Articular chondrocyte of knee joint (primary cell): ENCODE measurements around the gene CCDC107. TPM values are rescaled to one million over a fixed set of nuclear protein-coding genes. Genes with fewer than 3 reads are reported as not detected.

Experiments used
- small RNA-seq: library from RNA; depleted of rRNA; stranded (forward); fragments of <200 nt; gene quantifications from one replicate; pipeline ENCODE3, GENCODE V24; 2012
- total RNA-seq: library from RNA; depleted of rRNA; stranded (reverse); fragments of >200 nt; gene quantifications from 2 replicates; pipeline ENCODE4 v1.2.3, GENCODE V29; 2012

Gene CCDC107, protein sequence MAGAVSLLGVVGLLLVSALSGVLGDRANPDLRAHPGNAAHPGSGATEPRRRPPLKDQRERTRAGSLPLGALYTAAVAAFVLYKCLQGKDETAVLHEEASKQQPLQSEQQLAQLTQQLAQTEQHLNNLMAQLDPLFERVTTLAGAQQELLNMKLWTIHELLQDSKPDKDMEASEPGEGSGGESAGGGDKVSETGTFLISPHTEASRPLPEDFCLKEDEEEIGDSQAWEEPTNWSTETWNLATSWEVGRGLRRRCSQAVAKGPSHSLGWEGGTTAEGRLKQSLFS
- total RNA-seq: 9.9 and 14.6 TPM in 2 replicates

GRCh38 chr9:35658137-35658967 is at the start of gene CCDC107:
Gene CCDC107 (plus strand): TSS chr9:35658292. CDS start chr9:35658380, 88 bp downstream.

GRCh38 chr9:35618325-35618727 is 39.8 kb upstream of the CCDC107 start, which contains the start of gene CD72:
Gene CD72 (minus strand): TSS chr9:35618413. CDS start chr9:35618303, 110 bp downstream.

DNA sequence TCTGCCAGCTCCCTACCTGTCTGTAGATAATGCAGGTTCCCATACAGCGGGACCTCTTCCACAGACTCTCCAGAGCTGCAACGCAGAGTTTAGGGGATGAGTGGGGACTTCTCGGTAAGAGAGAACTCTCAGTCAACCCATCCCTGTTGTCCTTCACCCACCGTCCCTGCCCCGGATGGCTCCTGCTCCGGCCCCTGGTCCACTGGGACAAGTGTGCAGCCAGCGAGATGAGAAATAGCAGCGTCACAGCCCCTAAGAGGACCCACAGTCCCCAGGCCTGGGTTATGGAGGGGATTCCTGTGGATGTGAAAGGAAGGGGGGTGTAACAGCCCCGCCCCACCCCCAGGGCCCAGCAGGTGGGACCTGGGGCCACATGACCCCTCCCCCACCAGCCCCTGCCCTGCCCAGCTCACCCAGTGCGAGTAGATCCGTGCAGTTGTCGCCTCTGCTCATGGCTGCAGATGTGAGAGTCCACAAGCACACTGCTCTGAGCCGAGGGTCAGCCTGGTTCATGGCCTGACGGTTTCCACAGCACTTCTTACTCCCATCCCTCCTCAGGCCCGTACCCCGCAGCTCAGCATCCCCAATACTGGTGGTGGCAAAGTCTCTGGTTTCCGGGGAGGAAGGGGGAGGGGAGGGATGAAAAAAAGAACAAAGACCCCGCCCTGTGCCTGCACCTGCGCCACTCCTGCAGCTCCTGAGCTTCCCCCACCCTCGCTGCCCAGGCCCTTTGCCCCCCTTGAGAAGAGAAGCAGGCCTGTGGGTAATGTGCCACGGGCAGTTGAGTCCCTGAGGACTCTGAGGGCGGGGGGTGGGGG is 7.5 kb upstream of the CCDC107 start, which contains the start of gene SIT1:
TSS of gene SIT1 (minus strand) at position 591 of the 818 bp plus-strand sequence. CDS start at position 513, 78 bp downstream.

GRCh38 chr9:35657546-35658136 is 451 bp upstream of the CCDC107 start, which contains the start of gene RMRP:
Gene RMRP (minus strand): TSS chr9:35658019.

GRCh38 chr9:35664531-35665470 is 6.7 kb downstream of the CCDC107 start, which contains the start of gene ARHGEF39:
Gene ARHGEF39 (minus strand): TSS chr9:35665195. CDS start chr9:35665169, 26 bp downstream.

GRCh38 chr9:35673132-35674024 is 15.3 kb downstream of the CCDC107 start, which contains the start of gene CA9:
Gene CA9 (plus strand): TSS chr9:35673928. CDS start chr9:35673960, 32 bp downstream.

GRCh38 chr9:35689542-35690293 is 31.6 kb downstream of the CCDC107 start, which contains the start of gene TPM2:
Gene TPM2 (minus strand): TSS chr9:35689925. CDS start chr9:35689817, 108 bp downstream.

Small RNA genes lying within 50 kb of the gene (small RNA-seq; reads per million reads assigned to genes)
- gene RMRP (not detected), gene RN7SL22P (not detected)

Other genes with a start within 250 kb of the CCDC107 start
- 26.3 and 27.2 TPM in 2 replicates for gene RUSC2, start 168.2 kb upstream of the CCDC107 start, total RNA-seq
- 12.5 and 18.9 TPM in 2 replicates for gene TESK1, start 53.0 kb upstream of the CCDC107 start, total RNA-seq
- 2.7 and 2.8 TPM in 2 replicates for gene CD72, start 39.9 kb upstream of the CCDC107 start, total RNA-seq
- 0.39 and 0.43 TPM in 2 replicates for gene SIT1, start 7.4 kb upstream of the CCDC107 start, total RNA-seq
- 17,926 and 21,117 TPM in 2 replicates for gene RMRP, start 273 bp upstream of the CCDC107 start, total RNA-seq
- gene ARHGEF39, start 6.9 kb downstream of the CCDC107 start, total RNA-seq: 0.39 and 5.5 TPM in 2 replicates
- gene CA9, start 15.6 kb downstream of the CCDC107 start, total RNA-seq: 0.86 and 2.2 TPM in 2 replicates
- 755 and 824 TPM in 2 replicates for gene TPM2, start 31.6 kb downstream of the CCDC107 start, total RNA-seq
- gene TLN1, start 73.9 kb downstream of the CCDC107 start, total RNA-seq: 275 and 305 TPM in 2 replicates
- 62.1 and 68.7 TPM in 2 replicates for gene CREB3, start 74.4 kb downstream of the CCDC107 start, total RNA-seq
- gene GBA2, start 90.9 kb downstream of the CCDC107 start, total RNA-seq: 25.0 and 31.8 TPM in 2 replicates
- 20.2 and 22.1 TPM in 2 replicates for gene RGP1, start 91.0 kb downstream of the CCDC107 start, total RNA-seq
- gene MSMP, start 96.0 kb downstream of the CCDC107 start, total RNA-seq: 1.4 and 11.6 TPM in 2 replicates
- 29.2 and 38.3 TPM in 2 replicates for gene NPR2, start 133.3 kb downstream of the CCDC107 start, total RNA-seq
- gene SPAG8, start 154.0 kb downstream of the CCDC107 start, total RNA-seq: 0.52 and 1.2 TPM in 2 replicates
- 15.3 and 19.1 TPM in 2 replicates for gene HINT2, start 156.8 kb downstream of the CCDC107 start, total RNA-seq
- gene FAM221B, start 170.4 kb downstream of the CCDC107 start, total RNA-seq: not detected in 2 replicates
- gene TMEM8B, start 170.9 kb downstream of the CCDC107 start, total RNA-seq: 4.4 and 4.5 TPM in 2 replicates
- not detected in 2 replicates for gene OR13J1, start 212.1 kb downstream of the CCDC107 start, total RNA-seq
- gene HRCT1, start 247.9 kb downstream of the CCDC107 start, total RNA-seq: 4.7 and 5.9 TPM in 2 replicates